ENCODE results near the gene CHD6.

DNA sequence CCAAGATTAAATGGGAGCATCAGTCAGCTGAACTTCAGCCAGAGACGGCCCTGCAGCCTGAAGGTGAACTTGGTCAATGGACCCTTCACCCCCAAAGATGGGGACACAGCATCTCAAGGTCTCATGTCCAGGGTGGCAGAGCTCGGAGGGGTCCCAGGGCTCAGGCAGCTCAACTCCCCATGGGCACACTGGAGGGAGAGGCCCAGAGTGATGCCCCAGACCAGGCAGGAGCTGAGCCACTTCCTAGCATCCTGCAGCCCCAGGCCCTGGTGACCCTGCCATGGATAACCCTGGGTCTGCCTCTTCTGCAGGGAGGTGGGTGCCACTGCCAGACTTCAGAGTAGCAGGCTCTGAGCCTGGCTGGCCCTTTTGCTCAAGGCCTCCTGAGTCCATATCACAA lies 224.1 kb downstream of the CHD6 start:
- TF ChIP-seq, protein P1, sequence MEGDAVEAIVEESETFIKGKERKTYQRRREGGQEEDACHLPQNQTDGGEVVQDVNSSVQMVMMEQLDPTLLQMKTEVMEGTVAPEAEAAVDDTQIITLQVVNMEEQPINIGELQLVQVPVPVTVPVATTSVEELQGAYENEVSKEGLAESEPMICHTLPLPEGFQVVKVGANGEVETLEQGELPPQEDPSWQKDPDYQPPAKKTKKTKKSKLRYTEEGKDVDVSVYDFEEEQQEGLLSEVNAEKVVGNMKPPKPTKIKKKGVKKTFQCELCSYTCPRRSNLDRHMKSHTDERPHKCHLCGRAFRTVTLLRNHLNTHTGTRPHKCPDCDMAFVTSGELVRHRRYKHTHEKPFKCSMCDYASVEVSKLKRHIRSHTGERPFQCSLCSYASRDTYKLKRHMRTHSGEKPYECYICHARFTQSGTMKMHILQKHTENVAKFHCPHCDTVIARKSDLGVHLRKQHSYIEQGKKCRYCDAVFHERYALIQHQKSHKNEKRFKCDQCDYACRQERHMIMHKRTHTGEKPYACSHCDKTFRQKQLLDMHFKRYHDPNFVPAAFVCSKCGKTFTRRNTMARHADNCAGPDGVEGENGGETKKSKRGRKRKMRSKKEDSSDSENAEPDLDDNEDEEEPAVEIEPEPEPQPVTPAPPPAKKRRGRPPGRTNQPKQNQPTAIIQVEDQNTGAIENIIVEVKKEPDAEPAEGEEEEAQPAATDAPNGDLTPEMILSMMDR (IDR thresholded peaks at IDR 0.05) = no peak
- TF ChIP-seq POLR2A (IDR thresholded peaks at IDR 0.05) (no peak), POLR2AphosphoS5 (IDR thresholded peaks at IDR 0.05) (no peak), EP300 (IDR thresholded peaks at IDR 0.05) (no peak)
